HG03066 (cell line): ENCODE measurements around the gene NPC2.

Source experiments
- ATAC-seq: cut with Tn5 transposase; IDR thresholded peaks from one replicate; pipeline ENCODE4 v1.9.1; 2021; ENCODE audit warnings: low read depth; ENCODE audit not compliant: unreplicated experiment

Gene NPC2

GRCh38 chr14:74519316-74520074 lies 26.4 kb upstream of the NPC2 start:
- no peak for ATAC-seq

- no peak for ATAC-seq
These were observed 25.1 kb upstream of the NPC2 start for GRCh38 chr14:74518221-74518620.

GRCh38 chr14:74517731-74518130 lies 24.6 kb upstream of the NPC2 start:
- ATAC-seq = no peak

GRCh38 chr14:74516451-74517160 lies 23.5 kb upstream of the NPC2 start:
- ATAC-seq = no peak

- no peak for ATAC-seq
These were observed 22.8 kb upstream of the NPC2 start for GRCh38 chr14:74515891-74516412.

GRCh38 chr14:74514471-74514941 lies 21.4 kb upstream of the NPC2 start:
- no peak for ATAC-seq

- ATAC-seq = no peak
These were observed 19.1 kb upstream of the NPC2 start for GRCh38 chr14:74511966-74512830.

- no peak for ATAC-seq
These were observed 17.9 kb upstream of the NPC2 start for GRCh38 chr14:74510959-74511409.

GRCh38 chr14:74510223-74510931 lies 17.3 kb upstream of the NPC2 start:
- ATAC-seq = no peak

GRCh38 chr14:74509587-74510222 lies 16.6 kb upstream of the NPC2 start:
- ATAC-seq = no peak

- no peak for ATAC-seq
These were observed 15.8 kb upstream of the NPC2 start for GRCh38 chr14:74508844-74509428.

- no peak for ATAC-seq
These were observed 15.2 kb upstream of the NPC2 start for GRCh38 chr14:74508292-74508731.

GRCh38 chr14:74507840-74508239 lies 14.7 kb upstream of the NPC2 start:
- ATAC-seq = no peak

- no peak for ATAC-seq
These were observed 14.0 kb upstream of the NPC2 start for GRCh38 chr14:74507085-74507484.

- ATAC-seq = no peak
These were observed 13.3 kb upstream of the NPC2 start for GRCh38 chr14:74506411-74506851.

- ATAC-seq = no peak
These were observed 12.7 kb upstream of the NPC2 start for GRCh38 chr14:74505831-74506230.

GRCh38 chr14:74504874-74505720 lies 12.0 kb upstream of the NPC2 start:
- ATAC-seq = no peak

GRCh38 chr14:74504412-74504811 lies 11.3 kb upstream of the NPC2 start:
- ATAC-seq = no peak
